Measurements from ENCODE around the gene PA2G4. TPM values are rescaled to one million over a fixed set of nuclear protein-coding genes. Genes with fewer than 3 reads are reported as not detected.
A peak's percentile ranks its signal among the peaks of the same experiment; 100 is the strongest.
"Not testable (repeated sequence)": the region's sequence is repeated elsewhere in the genome, so short reads cannot be mapped to it uniquely, and the experiment has no call there.

Gene PA2G4
- total RNA-seq, 2 donors from 2014 or later: 69.6 to 155 TPM

- H3K27ac ChIP-seq: peak within 1 kb of the TSS; percentile 95
- H3K9ac ChIP-seq (ENCODE audit: low read depth in 2 of 2, low read length in 2 of 2): peak within 1 kb of the TSS; percentile 76 to 100
- H3K4me1 ChIP-seq: peaks cover 8% of the 10 kb centered on the region
- peak within 1 kb of the TSS; percentile 49 for H3K4me3 ChIP-seq
- DNase-seq: peak; percentile 96
- no peaks in the 10 kb centered on the region for H3K27me3 ChIP-seq
- peaks cover 4% of the 10 kb centered on the region for H3K36me3 ChIP-seq
- no peaks in the 10 kb centered on the region for H3K9me3 ChIP-seq
- intact Hi-C loops (cut with DNase I): loop anchor here (2.0 to 10.0 kb wide), 2 partner anchors 38 to 72 kb away; partner anchors contain the start of gene RPS26
- TF ChIP-seq, protein P1, sequence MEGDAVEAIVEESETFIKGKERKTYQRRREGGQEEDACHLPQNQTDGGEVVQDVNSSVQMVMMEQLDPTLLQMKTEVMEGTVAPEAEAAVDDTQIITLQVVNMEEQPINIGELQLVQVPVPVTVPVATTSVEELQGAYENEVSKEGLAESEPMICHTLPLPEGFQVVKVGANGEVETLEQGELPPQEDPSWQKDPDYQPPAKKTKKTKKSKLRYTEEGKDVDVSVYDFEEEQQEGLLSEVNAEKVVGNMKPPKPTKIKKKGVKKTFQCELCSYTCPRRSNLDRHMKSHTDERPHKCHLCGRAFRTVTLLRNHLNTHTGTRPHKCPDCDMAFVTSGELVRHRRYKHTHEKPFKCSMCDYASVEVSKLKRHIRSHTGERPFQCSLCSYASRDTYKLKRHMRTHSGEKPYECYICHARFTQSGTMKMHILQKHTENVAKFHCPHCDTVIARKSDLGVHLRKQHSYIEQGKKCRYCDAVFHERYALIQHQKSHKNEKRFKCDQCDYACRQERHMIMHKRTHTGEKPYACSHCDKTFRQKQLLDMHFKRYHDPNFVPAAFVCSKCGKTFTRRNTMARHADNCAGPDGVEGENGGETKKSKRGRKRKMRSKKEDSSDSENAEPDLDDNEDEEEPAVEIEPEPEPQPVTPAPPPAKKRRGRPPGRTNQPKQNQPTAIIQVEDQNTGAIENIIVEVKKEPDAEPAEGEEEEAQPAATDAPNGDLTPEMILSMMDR (IDR thresholded peaks at IDR 0.05): no peak
Observed at GRCh38 chr12:56116267-56117081, 12.1 kb downstream of the PA2G4 start, which contains the start of gene RPL41. RPL41 (plus strand) TSS chr12:56116633.

DNA sequence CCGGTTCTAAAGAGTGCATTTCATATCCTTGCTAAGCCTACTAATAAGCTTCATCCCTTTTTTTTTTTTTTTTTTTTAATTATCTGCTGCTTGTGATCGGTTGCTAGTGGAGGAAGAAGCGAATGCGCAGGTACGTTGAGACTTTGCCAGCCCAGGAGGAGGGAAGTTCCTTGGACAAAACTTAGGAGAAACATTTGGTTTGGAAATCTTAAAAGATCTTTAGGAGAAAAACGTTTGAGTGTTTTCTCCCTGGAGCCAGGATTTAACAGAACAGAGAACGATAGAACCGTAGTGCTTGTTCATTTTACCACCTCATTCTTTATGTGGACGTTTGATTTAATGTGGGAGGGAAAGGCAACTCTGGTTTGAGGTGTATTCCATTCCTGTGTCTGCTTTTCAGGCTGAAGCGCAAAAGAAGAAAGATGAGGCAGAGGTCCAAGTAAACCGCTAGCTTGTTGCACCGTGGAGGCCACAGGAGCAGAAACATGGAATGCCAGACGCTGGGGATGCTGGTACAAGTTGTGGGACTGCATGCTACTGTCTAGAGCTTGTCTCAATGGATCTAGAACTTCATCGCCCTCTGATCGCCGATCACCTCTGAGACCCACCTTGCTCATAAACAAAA is 12.8 kb downstream of the PA2G4 start:
- not testable (repeated sequence) for H3K4me1 ChIP-seq, H3K36me3 ChIP-seq, H3K9me3 ChIP-seq, DNase-seq, H3K27me3 ChIP-seq
- peak overlapping the region; percentile 76 to 100 for H3K9ac ChIP-seq (ENCODE audit: low read depth in 2 of 2, low read length in 2 of 2)
- intact Hi-C loops (cut with DNase I): loop anchor here (2.0 to 10.0 kb wide), 2 partner anchors 38 to 72 kb away; partner anchors contain the start of gene RPS26
- H3K27ac ChIP-seq: peak overlapping the region; percentile 95
- H3K4me3 ChIP-seq: peak overlapping the region; percentile 49

- Histone ChIP-seq H3K4me3 (peak within 1 kb of the TSS; percentile 49), H3K27ac (peak within 1 kb of the TSS; percentile 95), H3K27me3 (no peaks in the 10 kb centered on the region), H3K9ac (ENCODE audit: low read depth in 2 of 2, low read length in 2 of 2) (peak within 1 kb of the TSS; percentile 81 to 100), H3K4me1 (peaks cover 8% of the 10 kb centered on the region), H3K36me3 (no peaks in the 10 kb centered on the region), H3K9me3 (no peaks in the 10 kb centered on the region)
- peak; percentile 99 for DNase-seq
- intact Hi-C loops (cut with DNase I): loop anchor here (2.0 to 10.0 kb wide), 2 partner anchors 39 to 73 kb away; partner anchors contain the start of gene RPS26
- TF ChIP-seq, protein P1 (IDR thresholded peaks at IDR 0.05): no peak
Observed at GRCh38 chr12:56117778-56118687, 13.7 kb downstream of the PA2G4 start, which contains the start of gene ZC3H10. ZC3H10 (plus strand) TSS chr12:56118266; CDS start chr12:56120563, 2,297 bp downstream.

- intact Hi-C loops (cut with DNase I): loop anchor here (10.0 kb wide), 1 partner anchor 74 kb away; the partner anchor contains the start of gene RPS26
- H3K4me1 ChIP-seq: peaks cover 8% of the 10 kb centered on the region
- peak overlapping the region; percentile 95 for H3K27ac ChIP-seq
- peak overlapping the region; percentile 81 to 100 for H3K9ac ChIP-seq (ENCODE audit: low read depth in 2 of 2, low read length in 2 of 2)
- H3K4me3 ChIP-seq: peak overlapping the region; percentile 49
- H3K9me3 ChIP-seq: no peaks in the 10 kb centered on the region
- H3K27me3 ChIP-seq: no peaks in the 10 kb centered on the region
- TF ChIP-seq, protein P1 (IDR thresholded peaks at IDR 0.05): no peak
- no peaks in the 10 kb centered on the region for H3K36me3 ChIP-seq
- no peak for DNase-seq
Observed at GRCh38 chr12:56118688-56119357, 14.5 kb downstream of the PA2G4 start.

GRCh38 chr12:56119361-56119796 is 15.0 kb downstream of the PA2G4 start:
- peak overlapping the region; percentile 49 for H3K4me3 ChIP-seq
- H3K9ac ChIP-seq (ENCODE audit: low read depth in 2 of 2, low read length in 2 of 2): peak overlapping the region in 1 of 2 donors; percentile 100
- peak overlapping the region; percentile 95 for H3K27ac ChIP-seq
- intact Hi-C loops (cut with DNase I): loop anchor here (10.0 kb wide), 1 partner anchor 75 kb away; the partner anchor contains the start of gene RPS26
- TF ChIP-seq, protein P1 (IDR thresholded peaks at IDR 0.05): peak; percentile 69
- peak; percentile 82 for DNase-seq
- H3K4me1 ChIP-seq: peaks cover 8% of the 10 kb centered on the region
- H3K27me3 ChIP-seq: no peaks in the 10 kb centered on the region
- H3K36me3 ChIP-seq: no peaks in the 10 kb centered on the region
- no peaks in the 10 kb centered on the region for H3K9me3 ChIP-seq

Data from colonic mucosa (tissue), 4 donors.